HepG2 (cell line): ENCODE data around the gene SAMD14. TPM values are rescaled to one million over a fixed set of nuclear protein-coding genes. Genes with fewer than 3 reads are reported as not detected.

ENCODE experiments used
- ESRRA ChIP-seq: sonication (generic); formaldehyde crosslinking; IDR thresholded peaks from 2 replicates; pipeline ENCODE4 v1.5.1; 2020; ENCODE audit warnings: mild to moderate bottlenecking, low read depth, missing genetic modification reagents
- IKZF1 ChIP-seq: fragments of 450-650 bp; IDR thresholded peaks from 2 replicates; pipeline ENCODE4 v1.7.1; 2016
- IRF2 ChIP-seq: IDR thresholded peaks from 2 replicates; pipeline ENCODE4 v1.6.1; 2018; ENCODE audit warnings: missing genetic modification reagents, missing compliant biosample characterization
- KLF16 ChIP-seq, 2 experiments: sonication (generic) in 1 of 2; formaldehyde crosslinking in 1 of 2; IDR thresholded peaks; 2 replicates each; pipeline versions ENCODE4 v1.6.1 to v1.8.0; 2016 to 2023; ENCODE audit warnings: missing genetic modification reagents in 2 of 2, missing compliant biosample characterization in 1 of 2
- KMT2B ChIP-seq: IDR thresholded peaks from 2 replicates; pipeline ENCODE4 v1.6.1; 2016; ENCODE audit warnings: missing genetic modification reagents, missing compliant biosample characterization
- MAF1 ChIP-seq: sonication (generic); formaldehyde crosslinking; IDR thresholded peaks from 2 replicates; pipeline ENCODE4 v1.5.0; 2020; ENCODE audit warnings: missing genetic modification reagents, borderline replicate concordance
- RAD21 ChIP-seq: fragments of 450-650 bp; formaldehyde crosslinking; IDR thresholded peaks from 2 replicates; pipeline ENCODE4 v1.5.0; 2020; ENCODE audit warnings: mild to moderate bottlenecking
- RFX5 ChIP-seq: IDR thresholded peaks from 2 replicates; pipeline ENCODE4 v1.6.1; 2011; ENCODE audit warnings: low read depth, low read length, improper control_type of control experiment
- SP2 ChIP-seq: sonication (generic); formaldehyde crosslinking; IDR thresholded peaks from 2 replicates; pipeline ENCODE4 v1.5.1; 2020; ENCODE audit warnings: mild to moderate bottlenecking, missing genetic modification reagents
- TERF1 ChIP-seq: sonication (generic); formaldehyde crosslinking; IDR thresholded peaks from 2 replicates; pipeline ENCODE4 v1.8.0; 2022; ENCODE audit warnings: mild to moderate bottlenecking, missing genetic modification reagents, moderate library complexity
- THAP11 ChIP-seq: IDR thresholded peaks from 2 replicates; pipeline ENCODE4 v1.6.1; 2016; ENCODE audit warnings: missing biosample characterization, missing genetic modification reagents
- THYN1 ChIP-seq: sonication (generic); formaldehyde crosslinking; IDR thresholded peaks from 2 replicates; pipeline ENCODE4 v1.8.1; 2023; ENCODE audit warnings: low read depth, mild to moderate bottlenecking, moderate library complexity, missing genetic modification reagents, borderline replicate concordance
- TOPORS ChIP-seq: sonication (generic); formaldehyde crosslinking; IDR thresholded peaks from 2 replicates; pipeline ENCODE4 v1.8.0; 2023; ENCODE audit warnings: mild to moderate bottlenecking, missing genetic modification reagents
- ZGPAT ChIP-seq: IDR thresholded peaks from 2 replicates; pipeline ENCODE4 v1.6.1; 2016; ENCODE audit warnings: mild to moderate bottlenecking
- ZNF143 ChIP-seq: sonication (generic); formaldehyde crosslinking; IDR thresholded peaks from 2 replicates; pipeline ENCODE4 v1.4.0; 2020; ENCODE audit warnings: missing genetic modification reagents
- ZNF180 ChIP-seq: sonication (generic); formaldehyde crosslinking; IDR thresholded peaks from 2 replicates; pipeline ENCODE4 v1.4.0; 2020; ENCODE audit warnings: low read depth, missing genetic modification reagents, borderline replicate concordance
- ZNF3 ChIP-seq: IDR thresholded peaks from 2 replicates; pipeline ENCODE4 v1.7.0; 2017; ENCODE audit warnings: inconsistent platforms
- ZNF331 ChIP-seq: sonication (generic); formaldehyde crosslinking; IDR thresholded peaks from 2 replicates; pipeline ENCODE4 v1.4.0; 2020; ENCODE audit warnings: missing genetic modification reagents
- ZNF34 ChIP-seq: sonication (generic); formaldehyde crosslinking; IDR thresholded peaks from 2 replicates; pipeline ENCODE4 v1.4.0; 2020; ENCODE audit warnings: mild to moderate bottlenecking, missing genetic modification reagents, borderline replicate concordance
- ZNF558 ChIP-seq: sonication (generic); formaldehyde crosslinking; IDR thresholded peaks from 2 replicates; pipeline ENCODE4 v1.9.0; 2022; ENCODE audit warnings: mild to moderate bottlenecking, missing genetic modification reagents, borderline replicate concordance
- ZNF615 ChIP-seq: sonication (generic); formaldehyde crosslinking; IDR thresholded peaks from 2 replicates; pipeline ENCODE4 v1.5.0; 2020; ENCODE audit warnings: mild to moderate bottlenecking, missing genetic modification reagents, borderline replicate concordance
- ZNF687 ChIP-seq: sonication (generic); formaldehyde crosslinking; IDR thresholded peaks from 2 replicates; pipeline ENCODE4 v1.5.1; 2020; ENCODE audit warnings: mild to moderate bottlenecking, missing genetic modification reagents, moderate library complexity
- ZNF776 ChIP-seq: sonication (generic); formaldehyde crosslinking; IDR thresholded peaks from 2 replicates; pipeline ENCODE4 v1.4.0; 2020; ENCODE audit warnings: mild to moderate bottlenecking, missing genetic modification reagents
- polyA plus RNA-seq, 8 experiments: library from polyadenylated mRNA; depleted of rRNA in 3 of 8; stranded (reverse) in 7 of 8; unstranded in 1 of 8; fragments of >200 nt; fragmentation: Illumina TruSeq in 4 of 8; extraction: Trizol in 4 of 8; gene quantifications; 2 replicates each; pipeline versions ENCODE4 v1.2.1 to v1.2.3, GENCODE V29; 2011 to 2016; ENCODE audit warnings: low read depth in 4 of 8, missing spikeins in 1 of 8, mixed read lengths in 1 of 8; ENCODE audit not compliant: insufficient read depth in 1 of 8
- total RNA-seq, 5 experiments: library from RNA; depleted of rRNA; stranded (reverse); fragments of >200 nt; fragmentation: Illumina TruSeq; extraction: Trizol; gene quantifications; 2 replicates each; pipeline ENCODE4 v1.2.3, GENCODE V29; 2016; ENCODE audit warnings: low read depth in 1 of 5

SAMD14 gene
- total and polyA plus RNA-seq, 2 of the 13 experiments (the other 11 are each of a cell fraction or from before 2014, with no cell fraction given), result 0.07 to 0.22 TPM

GRCh38 chr17:50151041-50151936 lies 21.3 kb upstream of the SAMD14 start (continued):
- no peak for TF ChIP-seq TOPORS (CRISPR knock-in tag)
- TF ChIP-seq ZNF34 (CRISPR knock-in tag), result 0 out of 2 replicates have a peak, but pooled peaks have one; percentile 17
- TF ChIP-seq IRF2 (CRISPR knock-in tag), result 0 out of 2 replicates have a peak, but pooled peaks have one; percentile 7
- TF ChIP-seq KMT2B (CRISPR knock-in tag), result 0 out of 2 replicates have a peak, but pooled peaks have one; percentile 49
- TF ChIP-seq TERF1 (CRISPR knock-in tag), result 0 out of 2 replicates have a peak, but pooled peaks have one; percentile 60
- 0 out of 2 replicates have a peak, but pooled peaks have one; percentile 47 for TF ChIP-seq ZGPAT (CRISPR knock-in tag)
- peak; percentile 73; the same call in 1 of the 2 replicates for TF ChIP-seq ZNF331 (CRISPR knock-in tag)
- TF ChIP-seq ZNF615 (CRISPR knock-in tag), result no peak
- peak; percentile 56 for TF ChIP-seq THAP11 (CRISPR knock-in tag)
- TF ChIP-seq KLF16 (CRISPR knock-in tag; IDR thresholded peaks at IDR 0.05), result 0 out of 4 replicates have a peak, but pooled peaks of 1 of the 2 experiments have one; percentile 49
- TF ChIP-seq RFX5, result 0 out of 2 replicates have a peak, but pooled peaks have one; percentile 17
- peak; percentile 47; the same call in 1 of the 2 replicates for TF ChIP-seq ZNF687 (CRISPR knock-in tag)
- 0 out of 2 replicates have a peak, but pooled peaks have one; percentile 56 for TF ChIP-seq ZNF558 (CRISPR knock-in tag)
- peak; percentile 47; the same call in 1 of the 2 replicates for TF ChIP-seq ZNF3
- no peak for TF ChIP-seq RAD21
- no peak for TF ChIP-seq ZNF776 (CRISPR knock-in tag)
- peak; percentile 53 for TF ChIP-seq SP2 (CRISPR knock-in tag)
- TF ChIP-seq MAF1 (CRISPR knock-in tag), result peak; percentile 67; the same call in 1 of the 2 replicates
- 0 out of 2 replicates have a peak, but pooled peaks have one; percentile 35 for TF ChIP-seq THYN1 (CRISPR knock-in tag)
- no peak for TF ChIP-seq ZNF180 (CRISPR knock-in tag)
- TF ChIP-seq IKZF1, result no peak
- TF ChIP-seq ZNF143, result 0 out of 2 replicates have a peak, but pooled peaks have one; percentile 20
- TF ChIP-seq ESRRA (CRISPR knock-in tag), result peak; percentile 53; the same call in 1 of the 2 replicates
